Uterus (tissue), 4 donors: ENCODE measurements around the gene KIR2DL4. TPM values are rescaled to one million over a fixed set of nuclear protein-coding genes. Genes with fewer than 3 reads are reported as not detected.
"Not testable (repeated sequence)": the region's sequence is repeated elsewhere in the genome, so short reads cannot be mapped to it uniquely, and the experiment has no call there.

Source experiments
- DNase-seq, 2 donors: peaks; one replicate each; pipeline ENCODE4 v3.0.0-alpha.2; 2019 to 2020
- H3K27ac ChIP-seq, 2 donors: fragments of 200-600 bp; sonication (generic); 1 replicate in 1 of 2; 2 replicates in 1 of 2; pipeline ENCODE4 v1.5.1; 2016 to 2018
- H3K27me3 ChIP-seq, 2 donors: fragments of 200-600 bp; sonication (generic); one replicate each; pipeline ENCODE4 v1.5.1; 2018 to 2019; ENCODE audit warnings: control low read depth in 1 of 2
- H3K36me3 ChIP-seq, 2 donors: fragments of 200-600 bp; sonication (generic); one replicate each; pipeline ENCODE4 v1.5.1; 2019; ENCODE audit warnings: control low read depth in 1 of 2
- H3K4me1 ChIP-seq, 2 donors: fragments of 200-600 bp; sonication (generic); one replicate each; pipeline ENCODE4 v1.5.1; 2018 to 2019; ENCODE audit warnings: control low read depth in 1 of 2
- H3K4me3 ChIP-seq, 2 donors: fragments of 200-600 bp; sonication (generic); 1 replicate in 1 of 2; 2 replicates in 1 of 2; pipeline ENCODE4 v1.5.1; 2018 to 2019; ENCODE audit warnings: mild to moderate bottlenecking in 1 of 2
- H3K9me3 ChIP-seq, 2 donors: fragments of 200-600 bp; sonication (generic); one replicate each; pipeline ENCODE4 v1.5.1; 2019; ENCODE audit warnings: control low read depth in 1 of 2
- POLR2A ChIP-seq, 2 donors: fragments of 450-650 bp; IDR thresholded peaks; one replicate each; pipeline ENCODE4 v1.6.1; 2016; ENCODE audit warnings: antibody characterized with exemption in 2 of 2, mild to moderate bottlenecking in 1 of 2, moderate library complexity in 1 of 2
- intact Hi-C: fragments of 100-400 bp; cut with DNase I; formaldehyde crosslinking; loops from one replicate; pipeline ENCODE4 v1.15.1; 2023; ENCODE audit warnings: low total_unique reads
- total RNA-seq, 4 donors: library from RNA; depleted of rRNA in 3 of 4; stranded (reverse); fragments of >200 nt in 3 of 4; gene quantifications; one replicate each; pipeline versions ENCODE4 v1.1.0 to v1.2.4, GENCODE V29; 2014 to 2023
- TF ChIP-seq, protein P1 (sequence below), 4 experiments: fragments of 200-600 bp in 2 of 4; fragments of 450-650 bp in 2 of 4; sonication (generic) in 2 of 4; IDR thresholded peaks; one replicate each; pipeline ENCODE4 v1.5.1; 2016 to 2019; ENCODE audit warnings: antibody characterized with exemption in 4 of 4, mild to moderate bottlenecking in 2 of 4, moderate library complexity in 1 of 4
- donor health status: DM: yes; HTN: yes; CAD: no.

KIR2DL4 gene
- total RNA-seq, 4 donors from 2014 or later: not detected

DNA sequence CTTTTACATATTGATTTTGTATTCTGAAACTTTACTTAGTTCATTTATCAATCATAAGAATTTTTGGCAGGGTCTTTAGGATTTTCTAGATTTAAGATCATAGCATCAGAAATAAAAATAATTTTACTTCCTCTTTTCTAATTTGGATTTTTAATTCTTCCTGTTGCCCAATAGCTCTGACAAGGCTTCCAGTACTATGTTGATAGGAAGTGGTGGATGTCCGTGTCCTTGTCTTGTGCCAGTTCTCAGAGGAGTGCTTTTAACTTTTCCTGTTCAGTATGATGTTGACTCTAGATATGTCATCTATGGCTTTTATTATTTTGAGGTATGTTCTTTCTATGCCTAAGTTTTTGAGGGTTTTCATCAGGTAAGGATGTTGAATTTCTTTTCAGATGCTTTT is 7.7 kb upstream of the KIR2DL4 start:
- DNase-seq: no peak
- TF ChIP-seq, protein P1, sequence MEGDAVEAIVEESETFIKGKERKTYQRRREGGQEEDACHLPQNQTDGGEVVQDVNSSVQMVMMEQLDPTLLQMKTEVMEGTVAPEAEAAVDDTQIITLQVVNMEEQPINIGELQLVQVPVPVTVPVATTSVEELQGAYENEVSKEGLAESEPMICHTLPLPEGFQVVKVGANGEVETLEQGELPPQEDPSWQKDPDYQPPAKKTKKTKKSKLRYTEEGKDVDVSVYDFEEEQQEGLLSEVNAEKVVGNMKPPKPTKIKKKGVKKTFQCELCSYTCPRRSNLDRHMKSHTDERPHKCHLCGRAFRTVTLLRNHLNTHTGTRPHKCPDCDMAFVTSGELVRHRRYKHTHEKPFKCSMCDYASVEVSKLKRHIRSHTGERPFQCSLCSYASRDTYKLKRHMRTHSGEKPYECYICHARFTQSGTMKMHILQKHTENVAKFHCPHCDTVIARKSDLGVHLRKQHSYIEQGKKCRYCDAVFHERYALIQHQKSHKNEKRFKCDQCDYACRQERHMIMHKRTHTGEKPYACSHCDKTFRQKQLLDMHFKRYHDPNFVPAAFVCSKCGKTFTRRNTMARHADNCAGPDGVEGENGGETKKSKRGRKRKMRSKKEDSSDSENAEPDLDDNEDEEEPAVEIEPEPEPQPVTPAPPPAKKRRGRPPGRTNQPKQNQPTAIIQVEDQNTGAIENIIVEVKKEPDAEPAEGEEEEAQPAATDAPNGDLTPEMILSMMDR (IDR thresholded peaks at IDR 0.05): no peak
- TF ChIP-seq POLR2A (IDR thresholded peaks at IDR 0.05): no peak
- Histone ChIP-seq H3K27ac (no peak overlapping the region), H3K4me1 (no peaks in the 10 kb centered on the region), H3K9me3 (no peaks in the 10 kb centered on the region), H3K27me3 (no peaks in the 10 kb centered on the region), H3K4me3 (no peak overlapping the region), H3K36me3 (no peaks in the 10 kb centered on the region)
- intact Hi-C loops: no loop called here

DNA sequence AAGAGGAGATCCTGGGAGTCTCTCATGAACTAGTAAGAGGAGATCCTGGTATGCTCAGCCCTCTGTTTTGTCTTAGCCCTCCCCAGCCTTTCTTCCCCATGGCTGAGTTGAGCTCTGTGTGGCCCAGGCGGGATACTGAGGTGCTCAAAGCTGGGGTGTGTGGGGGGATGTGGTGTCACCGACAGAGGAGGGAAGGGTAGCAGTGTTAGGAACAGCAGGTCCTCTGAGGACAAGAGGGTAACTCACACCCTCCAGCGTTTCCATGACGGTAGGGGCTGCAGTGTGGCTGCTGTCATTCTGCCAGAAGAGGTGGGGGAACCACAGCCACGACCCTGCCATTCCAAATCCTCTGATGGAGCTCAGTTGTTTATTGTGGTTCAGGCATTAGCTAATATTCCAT is 691 bp downstream of the KIR2DL4 start:
- intact Hi-C loops: no loop called here
- no peak for DNase-seq
- Histone ChIP-seq H3K27me3 (no peaks in the 10 kb centered on the region), H3K36me3 (no peaks in the 10 kb centered on the region), H3K27ac (no peak overlapping the region), H3K9me3 (no peaks in the 10 kb centered on the region), H3K4me1 (no peaks in the 10 kb centered on the region), H3K4me3 (no peak overlapping the region)
- TF ChIP-seq, protein P1 (IDR thresholded peaks at IDR 0.05): no peak
- no peak for TF ChIP-seq POLR2A (IDR thresholded peaks at IDR 0.05)

DNA sequence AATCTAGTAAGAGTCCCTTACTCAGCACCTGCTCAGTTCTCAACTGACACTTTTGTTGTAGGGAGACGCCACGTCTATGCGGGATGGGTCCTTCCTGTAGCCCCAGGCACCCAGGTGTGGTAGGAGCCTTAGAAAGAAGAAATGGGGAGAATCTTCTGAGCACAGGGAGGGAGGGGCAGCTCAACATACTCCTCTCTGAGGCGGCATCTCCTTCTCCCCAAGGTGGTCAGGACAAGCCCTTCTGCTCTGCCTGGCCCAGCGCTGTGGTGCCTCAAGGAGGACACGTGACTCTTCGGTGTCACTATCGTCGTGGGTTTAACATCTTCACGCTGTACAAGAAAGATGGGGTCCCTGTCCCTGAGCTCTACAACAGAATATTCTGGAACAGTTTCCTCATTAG is 1.2 kb downstream of the KIR2DL4 start:
- Histone ChIP-seq H3K36me3 (no peaks in the 10 kb centered on the region), H3K4me1 (no peaks in the 10 kb centered on the region), H3K27ac (no peak overlapping the region), H3K27me3 (no peaks in the 10 kb centered on the region), H3K4me3 (no peak overlapping the region), H3K9me3 (no peaks in the 10 kb centered on the region)
- intact Hi-C loops: no loop called here
- DNase-seq: no peak
- TF ChIP-seq, protein P1 (IDR thresholded peaks at IDR 0.05): no peak
- TF ChIP-seq POLR2A (IDR thresholded peaks at IDR 0.05): no peak

DNA sequence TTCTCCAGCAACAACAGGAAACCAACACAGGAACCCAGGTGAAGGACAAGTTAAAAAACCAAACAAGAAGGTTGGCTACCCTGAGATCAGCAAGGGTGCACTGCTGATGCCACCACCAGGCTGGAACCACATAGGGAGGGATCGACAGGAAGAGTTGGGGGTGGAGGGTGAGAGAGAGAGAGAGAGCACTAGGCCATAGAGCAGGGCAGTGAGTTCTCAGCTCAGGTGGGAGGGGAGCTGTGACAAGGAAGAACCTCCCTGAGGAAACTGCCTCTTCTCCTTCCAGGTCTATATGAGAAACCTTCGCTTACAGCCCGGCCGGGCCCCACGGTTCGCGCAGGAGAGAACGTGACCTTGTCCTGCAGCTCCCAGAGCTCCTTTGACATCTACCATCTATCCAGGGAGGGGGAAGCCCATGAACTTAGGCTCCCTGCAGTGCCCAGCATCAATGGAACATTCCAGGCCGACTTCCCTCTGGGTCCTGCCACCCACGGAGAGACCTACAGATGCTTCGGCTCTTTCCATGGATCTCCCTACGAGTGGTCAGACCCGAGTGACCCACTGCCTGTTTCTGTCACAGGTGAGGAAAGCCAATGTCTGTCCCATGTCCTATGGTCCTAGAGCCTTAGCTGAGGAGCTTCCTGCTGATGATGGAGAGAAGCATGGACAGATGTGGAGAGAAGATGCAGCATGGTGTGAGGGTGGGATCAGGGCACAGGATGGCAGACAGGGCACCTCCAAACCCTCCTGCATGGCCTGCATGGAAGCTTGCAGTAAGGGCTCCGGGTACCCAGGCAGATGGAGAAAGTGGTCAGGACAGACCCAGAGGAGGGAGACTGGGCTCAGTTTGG is 2.5 kb downstream of the KIR2DL4 start:
- no peak for TF ChIP-seq POLR2A (IDR thresholded peaks at IDR 0.05)
- TF ChIP-seq, protein P1 (IDR thresholded peaks at IDR 0.05): no peak

DNA sequence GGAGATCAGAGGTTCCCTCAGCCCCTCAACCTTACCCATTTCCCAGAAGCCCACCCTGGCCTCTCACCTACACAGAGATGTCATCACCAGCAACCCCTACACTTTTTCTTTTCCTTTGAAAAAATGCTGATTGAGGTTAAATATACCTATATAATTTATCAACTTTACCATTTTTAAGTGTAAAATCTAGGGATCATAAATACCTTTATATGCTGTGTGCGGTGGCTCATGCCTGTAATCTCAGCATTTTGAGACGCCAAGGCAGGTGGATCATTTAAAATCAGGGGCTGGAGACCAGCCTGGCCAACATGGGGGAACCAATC is 3.1 kb downstream of the KIR2DL4 start:
- Histone ChIP-seq H3K4me3 (no peak overlapping the region), H3K27me3 (no peaks in the 10 kb centered on the region), H3K36me3 (no peaks in the 10 kb centered on the region), H3K9me3 (no peaks in the 10 kb centered on the region), H3K27ac (no peak overlapping the region), H3K4me1 (no peaks in the 10 kb centered on the region)
- intact Hi-C loops: no loop called here
- no peak for DNase-seq
- no peak for TF ChIP-seq POLR2A (IDR thresholded peaks at IDR 0.05)
- TF ChIP-seq, protein P1 (IDR thresholded peaks at IDR 0.05): no peak

More for the DNA sequence above, 2.5 kb downstream of the KIR2DL4 start:
- Histone ChIP-seq H3K27ac (no peak overlapping the region), H3K9me3 (no peaks in the 10 kb centered on the region), H3K36me3 (no peaks in the 10 kb centered on the region), H3K4me3 (no peak overlapping the region), H3K4me1 (no peaks in the 10 kb centered on the region), H3K27me3 (no peaks in the 10 kb centered on the region)
- DNase-seq: no peak
- intact Hi-C loops: no loop called here

DNA sequence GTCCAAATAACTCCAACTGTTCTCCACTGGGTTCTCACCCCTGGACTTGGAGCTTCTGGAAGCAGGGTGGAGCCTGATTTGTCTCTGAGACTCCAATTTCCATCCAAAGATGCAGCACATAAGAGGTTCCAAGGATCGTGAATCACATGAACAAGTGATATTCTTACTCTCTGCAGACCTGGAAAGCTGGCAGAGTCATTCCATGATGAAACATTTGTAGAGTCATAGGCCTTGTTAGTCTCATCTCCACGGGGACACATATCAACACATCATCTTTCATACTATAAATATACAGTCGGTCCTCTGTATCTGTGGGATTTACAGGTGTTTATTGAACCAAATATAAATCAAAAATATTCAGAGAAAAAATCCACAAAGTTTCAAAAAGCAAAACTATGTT is 11.2 kb downstream of the KIR2DL4 start:
- H3K9me3 ChIP-seq, H3K27me3 ChIP-seq, H3K4me3 ChIP-seq, H3K36me3 ChIP-seq, DNase-seq, H3K27ac ChIP-seq, intact Hi-C loops, H3K4me1 ChIP-seq: not testable (repeated sequence)

DNA sequence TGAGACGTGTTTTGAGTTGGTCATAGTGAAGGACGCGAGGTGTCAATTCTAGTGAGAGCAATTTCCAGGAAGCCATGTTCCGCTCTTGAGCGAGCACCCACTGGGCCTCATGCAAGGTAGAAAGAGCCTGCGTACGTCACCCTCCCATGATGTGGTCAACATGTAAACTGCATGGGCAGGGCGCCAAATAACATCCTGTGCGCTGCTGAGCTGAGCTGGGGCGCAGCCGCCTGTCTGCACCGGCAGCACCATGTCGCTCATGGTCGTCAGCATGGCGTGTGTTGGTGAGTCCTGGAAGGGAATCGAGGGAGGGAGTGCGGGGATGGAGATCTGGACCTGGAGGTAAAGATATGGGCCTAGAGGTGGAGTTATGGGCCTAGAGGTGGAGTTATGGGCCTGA is 12.8 kb downstream of the KIR2DL4 start, which contains the start of gene KIR3DL1:
Gene KIR3DL1, plus strand, starts transcription at position 218 of the 400 bp plus-strand sequence.
- H3K4me3 ChIP-seq, H3K27me3 ChIP-seq, H3K36me3 ChIP-seq, intact Hi-C loops, H3K9me3 ChIP-seq, H3K4me1 ChIP-seq, H3K27ac ChIP-seq, DNase-seq: not testable (repeated sequence)
